Progenitor cell of endocrine pancreas (in vitro differentiated cells): ENCODE results near the gene P2RY11. TPM values are rescaled to one million over a fixed set of nuclear protein-coding genes. Genes with fewer than 3 reads are reported as not detected.

ENCODE experiments used
- total RNA-seq: library from RNA; stranded (reverse); gene quantifications from 2 replicates; pipeline ENCODE4 v1.2.1, GENCODE V29; 2021

P2RY11 gene
- total RNA-seq, 1 donor from 2014 or later: 23.7 TPM

Other genes with a start within 250 kb of the P2RY11 start
- gene OLFM2, start 175.2 kb upstream of the P2RY11 start, total RNA-seq: 55.0 and 57.9 TPM in 2 replicates
- 0.05 TPM in 1 of 2 replicates, not detected in the other for gene COL5A3, start 101.2 kb upstream of the P2RY11 start, total RNA-seq
- not detected in 2 replicates for gene RDH8, start 98.2 kb upstream of the P2RY11 start, total RNA-seq
- gene SHFL, start 25.4 kb upstream of the P2RY11 start, total RNA-seq: 2.2 and 3.0 TPM in 2 replicates
- not detected in 2 replicates for gene ANGPTL6, start 9.0 kb upstream of the P2RY11 start, total RNA-seq
- gene PPAN, start 5.3 kb upstream of the P2RY11 start, total RNA-seq: 51.5 and 54.8 TPM in 2 replicates
- 216 and 220 TPM in 2 replicates for gene EIF3G, start 8.2 kb downstream of the P2RY11 start, total RNA-seq
- 150 TPM in 2 replicates for gene DNMT1, start 83.3 kb downstream of the P2RY11 start, total RNA-seq
- 17.9 and 19.2 TPM in 2 replicates for gene S1PR2, start 119.6 kb downstream of the P2RY11 start, total RNA-seq
- 51.7 and 52.9 TPM in 2 replicates for gene MRPL4, start 140.5 kb downstream of the P2RY11 start, total RNA-seq
- 0.17 and 0.20 TPM in 2 replicates for gene ICAM1, start 159.4 kb downstream of the P2RY11 start, total RNA-seq
- gene ICAM4, start 175.3 kb downstream of the P2RY11 start, total RNA-seq: not detected in 2 replicates
- gene ICAM5, start 178.3 kb downstream of the P2RY11 start, total RNA-seq: not detected in 2 replicates
- 20.0 and 26.8 TPM in 2 replicates for gene ZGLP1, start 198.1 kb downstream of the P2RY11 start, total RNA-seq
- gene FDX2, start 204.3 kb downstream of the P2RY11 start, total RNA-seq: 23.2 and 24.7 TPM in 2 replicates
- 50.5 and 53.4 TPM in 2 replicates for gene RAVER1, start 221.8 kb downstream of the P2RY11 start, total RNA-seq
- gene ICAM3, start 227.9 kb downstream of the P2RY11 start, total RNA-seq: 5.1 and 6.3 TPM in 2 replicates